ENCODE results near the gene PDIK1L. TPM values are rescaled to one million over a fixed set of nuclear protein-coding genes. Genes with fewer than 3 reads are reported as not detected.

Gene PDIK1L
- total RNA-seq, 1 donor from 2014 or later, result 19.4 TPM

DNA sequence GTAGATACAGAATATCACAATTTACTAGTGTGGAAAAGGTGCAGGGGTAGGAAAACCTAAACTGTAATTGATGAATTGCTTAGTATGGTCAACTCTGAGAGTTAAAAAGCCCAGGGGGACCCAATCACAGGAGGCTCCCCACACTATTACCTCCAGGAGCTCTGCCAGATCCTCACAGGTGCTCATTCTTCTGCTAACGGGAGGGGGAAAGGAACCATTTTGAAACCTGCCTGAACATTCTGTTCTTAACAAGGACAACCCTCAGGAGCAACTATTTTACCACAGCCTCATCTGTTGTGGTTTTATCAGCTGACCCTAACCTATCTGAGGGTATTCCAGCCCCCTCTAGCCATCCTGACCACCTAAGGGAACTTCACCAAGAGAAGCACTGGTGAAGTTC lies 19.1 kb downstream of the PDIK1L start:
- TF ChIP-seq CTCF (IDR thresholded peaks at IDR 0.05; ENCODE audit: unreplicated experiment), result no peak
- Mint-ChIP-seq H3K9me3 (peaks cover 13% of the 10 kb centered on the region), H3K4me3 (no peak overlapping the region), H3K4me1 (peaks cover 21% of the 10 kb centered on the region), H3K27me3 (ENCODE audit: low read depth) (no peaks in the 10 kb centered on the region), H3K36me3 (peaks cover 2% of the 10 kb centered on the region), H3K27ac (no peak overlapping the region)
- DNase-seq (ENCODE audit: low spot score in 2 of 2, unreplicated experiment in 2 of 2), result no peak

DNA sequence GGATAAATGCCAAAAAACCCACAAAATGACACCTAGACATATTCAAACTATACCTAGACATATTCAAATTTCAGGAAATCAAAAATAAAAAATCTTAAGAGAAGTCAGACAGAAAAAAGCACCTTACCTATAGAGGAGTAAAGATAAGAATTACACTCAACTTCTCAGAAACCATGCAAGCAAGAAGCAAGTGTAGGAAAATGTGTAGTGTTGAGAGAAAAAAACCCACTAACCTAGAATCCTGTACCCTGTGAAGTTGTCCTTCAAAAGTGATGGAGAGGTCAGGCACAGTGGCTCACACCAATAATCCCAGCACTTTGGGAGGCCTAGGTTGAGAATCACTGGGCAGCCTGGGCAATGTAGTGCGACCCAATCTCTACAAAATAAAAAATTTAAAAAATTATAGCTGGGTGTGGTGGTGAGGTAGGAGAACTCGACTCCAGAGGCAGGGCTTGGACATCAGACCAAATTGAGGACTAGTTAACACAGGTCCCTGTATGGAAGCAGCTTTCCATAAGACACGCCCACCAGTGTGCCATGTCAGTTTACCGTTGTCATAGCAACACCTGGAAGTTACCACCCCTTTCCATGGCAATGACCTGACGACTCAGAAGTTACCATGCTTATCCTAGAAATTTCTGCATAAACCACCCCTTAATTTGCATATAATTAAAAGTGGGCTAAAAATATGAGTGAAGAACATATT lies 20.7 kb downstream of the PDIK1L start:
- H3K27me3 Mint-ChIP-seq (ENCODE audit: low read depth), result no peaks in the 10 kb centered on the region
- H3K4me3 Mint-ChIP-seq, result no peak overlapping the region
- peaks cover 2% of the 10 kb centered on the region for H3K36me3 Mint-ChIP-seq
- no peak for DNase-seq (ENCODE audit: low spot score in 2 of 2, unreplicated experiment in 2 of 2)
- peaks cover 12% of the 10 kb centered on the region for H3K4me1 Mint-ChIP-seq
- no peak overlapping the region for H3K27ac Mint-ChIP-seq
- TF ChIP-seq CTCF (IDR thresholded peaks at IDR 0.05; ENCODE audit: unreplicated experiment), result no peak
- peaks cover 13% of the 10 kb centered on the region for H3K9me3 Mint-ChIP-seq

DNA sequence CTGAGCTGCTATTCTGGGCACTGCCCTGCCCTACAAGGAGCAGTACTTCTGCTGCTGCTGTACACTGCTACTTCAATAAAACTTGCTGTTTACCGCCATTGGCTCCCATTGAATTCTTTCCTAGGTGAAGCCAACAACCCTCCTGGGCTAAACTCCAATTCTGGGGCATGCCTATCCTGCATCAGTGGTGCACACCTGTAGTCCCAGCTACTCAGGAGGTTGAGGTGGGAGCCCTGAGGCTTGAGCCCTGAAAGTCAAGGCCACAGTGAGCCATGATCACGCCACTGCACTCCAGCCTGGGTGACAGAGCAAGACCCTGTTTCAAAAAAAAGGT lies 21.2 kb downstream of the PDIK1L start:
- no peak for DNase-seq (ENCODE audit: low spot score in 2 of 2, unreplicated experiment in 2 of 2)
- Mint-ChIP-seq H3K27me3 (ENCODE audit: low read depth) (no peaks in the 10 kb centered on the region), H3K4me3 (no peak overlapping the region), H3K36me3 (peaks cover 2% of the 10 kb centered on the region), H3K9me3 (peaks cover 13% of the 10 kb centered on the region), H3K4me1 (peaks cover 7% of the 10 kb centered on the region), H3K27ac (no peak overlapping the region)
- TF ChIP-seq CTCF (IDR thresholded peaks at IDR 0.05; ENCODE audit: unreplicated experiment), result no peak

GRCh38 chr1:26134466-26134865 lies 22.8 kb downstream of the PDIK1L start:
- no peak overlapping the region for H3K4me3 Mint-ChIP-seq
- TF ChIP-seq CTCF (IDR thresholded peaks at IDR 0.05; ENCODE audit: unreplicated experiment), result no peak
- peaks cover 2% of the 10 kb centered on the region for H3K36me3 Mint-ChIP-seq
- DNase-seq (ENCODE audit: low spot score in 2 of 2, unreplicated experiment in 2 of 2), result no peak
- no peaks in the 10 kb centered on the region for H3K27me3 Mint-ChIP-seq (ENCODE audit: low read depth)
- H3K9me3 Mint-ChIP-seq, result peaks cover 13% of the 10 kb centered on the region
- H3K27ac Mint-ChIP-seq, result no peak overlapping the region
- H3K4me1 Mint-ChIP-seq, result no peaks in the 10 kb centered on the region

DNA sequence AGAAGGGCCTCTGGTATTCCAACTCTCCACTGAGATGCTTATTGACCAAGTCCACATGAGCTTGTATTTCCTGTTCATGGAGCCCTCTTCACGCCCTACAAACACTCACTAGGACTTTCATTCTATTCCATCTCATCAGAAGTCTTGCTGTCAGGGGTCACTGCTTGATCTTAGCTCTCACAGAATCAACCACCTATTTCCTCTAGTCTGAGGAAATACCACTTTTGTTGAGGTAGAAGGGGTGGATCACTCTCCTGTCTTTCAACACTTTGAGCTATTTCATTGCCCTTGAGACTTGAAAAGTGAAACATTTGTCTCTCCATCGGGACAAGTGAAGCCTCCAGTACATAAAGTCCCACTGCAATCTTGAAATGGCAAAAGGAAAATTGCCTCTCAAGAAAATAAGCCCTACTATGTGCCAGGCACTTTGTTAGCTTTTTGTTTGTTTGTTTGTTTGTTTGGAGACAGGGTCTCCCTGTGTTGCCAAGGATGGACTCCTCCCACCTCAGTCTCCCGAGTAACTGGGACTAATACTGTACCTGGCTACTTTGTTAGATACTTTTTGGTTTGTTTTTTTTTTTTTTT lies 27.4 kb downstream of the PDIK1L start:
- H3K9me3 Mint-ChIP-seq, result peaks cover 11% of the 10 kb centered on the region
- no peak overlapping the region for H3K27ac Mint-ChIP-seq
- peaks cover 1% of the 10 kb centered on the region for H3K27me3 Mint-ChIP-seq (ENCODE audit: low read depth)
- peaks cover 2% of the 10 kb centered on the region for H3K36me3 Mint-ChIP-seq
- no peak for DNase-seq (ENCODE audit: low spot score in 2 of 2, unreplicated experiment in 2 of 2)
- no peak for TF ChIP-seq CTCF (IDR thresholded peaks at IDR 0.05; ENCODE audit: unreplicated experiment)
- H3K4me3 Mint-ChIP-seq, result no peak overlapping the region
- no peaks in the 10 kb centered on the region for H3K4me1 Mint-ChIP-seq
